HepG2 (cell line): Measurements from ENCODE around the gene MAP3K14. TPM values are rescaled to one million over a fixed set of nuclear protein-coding genes. Genes with fewer than 3 reads are reported as not detected.

Experiments used
- ATAC-seq: fragments of 200-7000 bp; cut with Tn5 transposase; 3 replicates; pipeline ENCODE4 v1.9.1; 2020; ENCODE audit warnings: mild to moderate bottlenecking, moderate library complexity
- BruUV-seq: library from RNA; stranded (reverse); fragments of 400-500 nt; replicated peaks from 2 replicates; lab custom pipeline; 2021; lab: Mats Ljungman, UMichigan
- CTCF ChIA-PET: fragments of 300-600 bp; formaldehyde crosslinking; extraction: SDS; loops from one replicate; lab custom pipeline; 2021; ENCODE audit warnings: low total read pairs, inconsistent platforms, low intra/inter-chr PET ratio; lab: Yijun Ruan, JAX
- POLR2A ChIA-PET: fragments of 350-600 bp; sonication (Branson Sonifier 250); formaldehyde crosslinking; loops from one replicate; lab custom pipeline; 2020; ENCODE audit warnings: antibody characterized with exemption, inconsistent platforms; lab: Yijun Ruan, JAX
- DNase-seq: peaks from one replicate; pipeline ENCODE4 v3.0.0-alpha.2; 2015; ENCODE audit warnings: low spot score
- FAIRE-seq: peaks from 3 replicates; lab custom pipeline; 2011; peaks lifted over from hg19 to GRCh38; lab: Jason Lieb, UNC
- H2AFZ ChIP-seq: one replicate; pipeline ENCODE4 v1.6.1; 2011; ENCODE audit warnings: low read length, inconsistent platforms
- H3K27ac ChIP-seq: fragments of 300-600 bp; 3 replicates; pipeline ENCODE4 v1.8.0; 2011; ENCODE audit warnings: mixed run types, mild to moderate bottlenecking, mixed read lengths, low read length, inconsistent platforms; ENCODE audit not compliant: insufficient read depth; ENCODE audit errors: extremely low read length
- H3K27me3 ChIP-seq, 2 experiments: fragments of 200-600 bp in 1 of 2; 2 replicates in 1 of 2; 3 replicates in 1 of 2; pipeline versions ENCODE4 v1.6.0 to v1.8.0; 2011; ENCODE audit warnings: low read length in 2 of 2, mild to moderate bottlenecking in 2 of 2, moderate library complexity in 2 of 2, inconsistent platforms in 1 of 2; ENCODE audit not compliant: insufficient read depth in 2 of 2, control insufficient read depth in 1 of 2
- H3K36me3 ChIP-seq, 2 experiments: fragments of 200-600 bp in 1 of 2; replicated peaks in 1 of 2; 2 replicates in 1 of 2; 3 replicates in 1 of 2; pipeline versions ENCODE4 v1.5.1 to v1.8.0; 2011; ENCODE audit warnings: low read length in 2 of 2, inconsistent platforms in 1 of 2; ENCODE audit not compliant: insufficient read depth in 2 of 2, control insufficient read depth in 1 of 2
- H3K4me1 ChIP-seq: 2 replicates; pipeline ENCODE4 v1.5.1; 2012; ENCODE audit warnings: low read length, inconsistent platforms; ENCODE audit not compliant: insufficient read depth
- H3K4me2 ChIP-seq: 2 replicates; pipeline ENCODE4 v1.6.0; 2011; ENCODE audit warnings: low read depth, low read length, inconsistent platforms
- H3K4me3 ChIP-seq, 3 experiments: fragments of 200-600 bp in 1 of 3; sonication (generic), shearing (Covaris generic) in 1 of 3; replicated peaks in 1 of 3; 2 replicates each; pipeline ENCODE4 v1.5.1; 2011 to 2016; ENCODE audit warnings: low read length in 3 of 3, inconsistent platforms in 2 of 3, low read depth in 2 of 3, mild to moderate bottlenecking in 2 of 3, control low read depth in 1 of 3, mixed read lengths in 1 of 3; ENCODE audit not compliant: insufficient read depth in 1 of 3
- H3K79me2 ChIP-seq: one replicate; pipeline ENCODE4 v1.6.1; 2011; ENCODE audit warnings: low read length, inconsistent platforms; ENCODE audit not compliant: insufficient read depth
- H3K9ac ChIP-seq: 2 replicates; pipeline ENCODE4 v1.6.0; 2011; ENCODE audit warnings: mild to moderate bottlenecking, low read depth, low read length, inconsistent platforms; ENCODE audit not compliant: insufficient read depth
- H3K9me3 ChIP-seq: 2 replicates; pipeline ENCODE4 v1.5.1; 2012; ENCODE audit warnings: mild to moderate bottlenecking, low read length
- H4K20me1 ChIP-seq: 2 replicates; pipeline ENCODE4 v1.6.0; 2011; ENCODE audit warnings: inconsistent platforms, mild to moderate bottlenecking, low read length, moderate library complexity; ENCODE audit not compliant: insufficient read depth
- AGO2 ChIP-seq: fragments of 200-400 bp; formaldehyde crosslinking; optimal IDR thresholded peaks from 2 replicates; pipeline ENCODE3; 2017; ENCODE audit warnings: mild to moderate bottlenecking, low read depth, low read length, moderate library complexity
- ETV5 ChIP-seq: IDR thresholded peaks from 2 replicates; pipeline ENCODE4 v1.6.1; 2018; ENCODE audit warnings: missing biosample characterization, missing genetic modification reagents, inconsistent platforms, borderline replicate concordance
- GTF2F1 ChIP-seq: fragments of 150-350 bp; IDR thresholded peaks from 2 replicates; pipeline ENCODE4 v1.6.1; 2014; ENCODE audit warnings: low read length
- KLF11 ChIP-seq: IDR thresholded peaks from 2 replicates; pipeline ENCODE4 v1.6.1; 2016; ENCODE audit warnings: missing compliant biosample characterization
- KLF16 ChIP-seq, 2 experiments: sonication (generic) in 1 of 2; formaldehyde crosslinking in 1 of 2; IDR thresholded peaks; 2 replicates each; pipeline versions ENCODE4 v1.6.1 to v1.8.0; 2016 to 2023; ENCODE audit warnings: missing genetic modification reagents in 2 of 2, missing compliant biosample characterization in 1 of 2
- NRL ChIP-seq: sonication (generic); formaldehyde crosslinking; IDR thresholded peaks from 2 replicates; pipeline ENCODE4 v1.5.0; 2020; ENCODE audit warnings: missing genetic modification reagents, mild to moderate bottlenecking, moderate library complexity, borderline replicate concordance
- PLRG1 ChIP-seq: fragments of 450-650 bp; conservative IDR thresholded peaks from 2 replicates; pipeline ENCODE4 v1.6.1; 2016
- RBM39 ChIP-seq: fragments of 200-400 bp; formaldehyde crosslinking; IDR thresholded peaks from one replicate; pipeline ENCODE4 v1.6.1; 2018; ENCODE audit warnings: antibody characterized with exemption, mild to moderate bottlenecking, low read depth, low read length; ENCODE audit not compliant: poor library complexity, severe bottlenecking
- SETDB1 ChIP-seq: sonication (generic); formaldehyde crosslinking; IDR thresholded peaks from 2 replicates; pipeline ENCODE4 v1.5.1; 2020; ENCODE audit warnings: missing genetic modification reagents, mild to moderate bottlenecking, borderline replicate concordance
- TOE1 ChIP-seq: sonication (generic); formaldehyde crosslinking; IDR thresholded peaks from 2 replicates; pipeline ENCODE4 v1.4.0; 2020; ENCODE audit warnings: mild to moderate bottlenecking, missing genetic modification reagents
- TOPORS ChIP-seq: sonication (generic); formaldehyde crosslinking; IDR thresholded peaks from 2 replicates; pipeline ENCODE4 v1.8.0; 2023; ENCODE audit warnings: mild to moderate bottlenecking, missing genetic modification reagents
- ZFP41 ChIP-seq: sonication (generic); formaldehyde crosslinking; IDR thresholded peaks from 2 replicates; pipeline ENCODE4 v1.4.0; 2020; ENCODE audit warnings: mild to moderate bottlenecking, missing genetic modification reagents, borderline replicate concordance
- ZKSCAN8 ChIP-seq: IDR thresholded peaks from 2 replicates; pipeline ENCODE4 v1.6.1; 2016; ENCODE audit warnings: borderline replicate concordance, missing genetic modification reagents, missing compliant biosample characterization
- ZMYM2 ChIP-seq: sonication (generic); formaldehyde crosslinking; IDR thresholded peaks from 2 replicates; pipeline ENCODE4 v1.8.0; 2022; ENCODE audit warnings: mild to moderate bottlenecking, missing genetic modification reagents
- ZMYM4 ChIP-seq: sonication (generic); formaldehyde crosslinking; IDR thresholded peaks from 2 replicates; pipeline ENCODE4 v1.8.1; 2023; ENCODE audit warnings: mild to moderate bottlenecking, missing genetic modification reagents
- ZNF253 ChIP-seq: sonication (generic); formaldehyde crosslinking; IDR thresholded peaks from 2 replicates; pipeline ENCODE4 v1.8.0; 2022; ENCODE audit warnings: mild to moderate bottlenecking, missing genetic modification reagents, borderline replicate concordance
- ZNF256 ChIP-seq: sonication (generic); formaldehyde crosslinking; conservative IDR thresholded peaks from 2 replicates; pipeline ENCODE4 v1.4.0; 2020; ENCODE audit warnings: missing genetic modification reagents
- ZNF589 ChIP-seq: sonication (generic); formaldehyde crosslinking; conservative IDR thresholded peaks from 2 replicates; pipeline ENCODE4 v1.8.0; 2022; ENCODE audit warnings: mild to moderate bottlenecking, moderate library complexity, missing genetic modification reagents
- ZSCAN31 ChIP-seq: sonication (generic); formaldehyde crosslinking; IDR thresholded peaks from 2 replicates; pipeline ENCODE4 v1.5.0; 2020; ENCODE audit warnings: low read depth, mild to moderate bottlenecking, missing genetic modification reagents
- ZUFSP ChIP-seq: sonication (generic); formaldehyde crosslinking; IDR thresholded peaks from 2 replicates; pipeline ENCODE4 v1.9.0; 2021; ENCODE audit warnings: missing genetic modification reagents, mild to moderate bottlenecking, borderline replicate concordance
- whole genome bisulfite sequencing: methylation state at CpG from one replicate; pipeline ENCODE4 v1.1.6; 2017; ENCODE audit warnings: low lambda C conversion rate; 5-methylcytosine and 5-hydroxymethylcytosine counted together
- in situ Hi-C: cut with HindIII; loops from 2 replicates; pipeline ENCODE4 v1.10.0; 2017; ENCODE audit warnings: low pct_unique_long_range_greater_than_20kb; ENCODE audit not compliant: extremely low pct_ligation_motif_present
- intact Hi-C: fragments of 100-400 bp; cut with micrococcal nuclease; formaldehyde crosslinking; loops from one replicate; pipeline ENCODE4 v1.10.0; 2022; ENCODE audit not compliant: unreplicated experiment
- polyA plus RNA-seq, 8 experiments: library from polyadenylated mRNA; depleted of rRNA in 3 of 8; stranded (reverse) in 7 of 8; unstranded in 1 of 8; fragments of >200 nt; fragmentation: Illumina TruSeq in 4 of 8; extraction: Trizol in 4 of 8; gene quantifications; 2 replicates each; pipeline versions ENCODE4 v1.2.1 to v1.2.3, GENCODE V29; 2011 to 2016; ENCODE audit warnings: low read depth in 4 of 8, missing spikeins in 1 of 8, mixed read lengths in 1 of 8; ENCODE audit not compliant: insufficient read depth in 1 of 8
- total RNA-seq, 5 experiments: library from RNA; depleted of rRNA; stranded (reverse); fragments of >200 nt; fragmentation: Illumina TruSeq; extraction: Trizol; gene quantifications; 2 replicates each; pipeline ENCODE4 v1.2.3, GENCODE V29; 2016; ENCODE audit warnings: low read depth in 1 of 5
- TF ChIP-seq, protein P1 (sequence below): IDR thresholded peaks from 2 replicates; pipeline ENCODE4 v1.6.1; 2016
- TF ChIP-seq, protein P2 (sequence below): sonication (generic); formaldehyde crosslinking; IDR thresholded peaks from 2 replicates; pipeline ENCODE4 v1.5.1; 2020; ENCODE audit warnings: missing genetic modification reagents, mild to moderate bottlenecking, borderline replicate concordance

MAP3K14 gene
- total and polyA plus RNA-seq, 2 of the 13 experiments (the other 11 are each of a cell fraction or from before 2014, with no cell fraction given) = 2.6 TPM

DNA sequence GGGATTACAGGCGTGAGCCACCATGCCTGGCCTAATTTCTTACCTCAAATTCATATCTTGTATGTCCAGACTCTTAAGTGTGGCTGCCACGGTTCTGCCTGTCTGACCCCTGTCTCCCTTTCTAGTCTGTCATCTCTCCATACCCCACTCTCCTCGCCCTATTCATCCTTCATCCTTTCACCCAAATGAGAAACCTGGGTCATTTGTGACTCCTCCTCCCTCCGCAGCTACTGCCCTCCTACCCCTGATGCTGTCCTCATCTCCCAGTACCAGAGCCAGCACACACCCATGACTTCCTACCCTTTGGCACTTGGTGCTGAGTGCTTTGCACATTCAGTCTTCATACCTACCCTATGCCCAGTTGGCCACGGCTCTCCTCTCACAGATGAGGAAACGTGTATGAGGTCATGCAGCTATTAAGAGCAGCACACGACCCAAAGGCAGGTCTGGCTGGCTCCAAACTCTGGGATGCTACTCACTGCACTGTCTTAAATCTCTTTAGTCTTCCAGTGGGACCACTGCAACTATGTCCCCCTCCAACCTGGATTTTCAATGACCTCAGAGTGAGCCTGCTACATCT lies 56.5 kb downstream of the MAP3K14 start (continued):
- TF ChIP-seq GTF2F1 (no peak), SETDB1 (no peak), NRL (CRISPR knock-in tag) (no peak), RBM39 (no peak), KLF11 (CRISPR knock-in tag) (no peak), ZFP41 (CRISPR knock-in tag) (no peak), ZNF256 (CRISPR knock-in tag) (no peak), ZNF589 (CRISPR knock-in tag) (no peak), ETV5 (CRISPR knock-in tag) (no peak), ZNF253 (CRISPR knock-in tag) (no peak), ZUFSP (CRISPR knock-in tag) (no peak)

DNA sequence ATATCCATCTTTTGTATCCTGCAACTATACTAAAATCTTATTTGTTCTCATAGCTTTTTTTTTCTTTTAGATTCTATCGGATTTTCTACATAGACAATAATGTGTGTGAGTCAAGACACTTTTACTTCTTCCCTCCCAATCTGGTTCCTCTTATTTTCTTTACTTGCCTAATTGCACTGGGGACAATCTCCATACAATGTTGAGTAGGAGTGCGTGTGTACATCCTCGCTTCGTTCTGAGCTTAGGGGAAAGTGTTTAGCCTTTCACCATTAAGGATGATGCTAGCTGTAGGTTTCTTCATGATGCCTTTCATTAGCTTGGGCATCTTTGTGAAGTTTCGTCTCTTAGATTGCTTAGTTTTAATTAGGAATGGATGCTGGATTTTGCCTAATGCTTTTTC lies 57.8 kb downstream of the MAP3K14 start:
- ChIA-PET CTCF (no interaction called here), POLR2A (interaction anchor here (1.4 kb wide), 1 partner anchor 12 kb away, joined by 3 read pairs; no protein-coding TSS in a partner anchor)
- Histone ChIP-seq H3K36me3 (peaks cover 3% of the 10 kb centered on the region in 2 experiments; a peak in 2 of 5 replicates), H2AFZ (no peak overlapping the region), H4K20me1 (no peaks in the 10 kb centered on the region), H3K9ac (no peak overlapping the region), H3K9me3 (no peaks in the 10 kb centered on the region), H3K4me2 (no peak overlapping the region), H3K4me3 (no peak overlapping the region), H3K79me2 (no peaks in the 10 kb centered on the region), H3K27me3 (peaks cover 0 to 26% of the 10 kb centered on the region in 2 experiments; a peak in 2 of 5 replicates), H3K27ac (no peak overlapping the region), H3K4me1 (no peaks in the 10 kb centered on the region)
- ATAC-seq = no peak
- WGBS = 33% methylated on average over 5 of the region's 5 CpGs
- FAIRE-seq = no peak
- no TSS peak for BruUV-seq
- intact Hi-C loops (no loop called here), in situ Hi-C loops (no loop called here)
- no peak for DNase-seq
- TF ChIP-seq AGO2 (no peak), TOPORS (no peak), ZMYM2 (CRISPR knock-in tag) (no peak), PLRG1 (no peak), ZMYM4 (CRISPR knock-in tag) (no peak), TOE1 (no peak), KLF16 (CRISPR knock-in tag; IDR thresholded peaks at IDR 0.05) (no peak), ZKSCAN8 (CRISPR knock-in tag) (no peak), ZSCAN31 (CRISPR knock-in tag) (no peak)
- TF ChIP-seq, protein P1, sequence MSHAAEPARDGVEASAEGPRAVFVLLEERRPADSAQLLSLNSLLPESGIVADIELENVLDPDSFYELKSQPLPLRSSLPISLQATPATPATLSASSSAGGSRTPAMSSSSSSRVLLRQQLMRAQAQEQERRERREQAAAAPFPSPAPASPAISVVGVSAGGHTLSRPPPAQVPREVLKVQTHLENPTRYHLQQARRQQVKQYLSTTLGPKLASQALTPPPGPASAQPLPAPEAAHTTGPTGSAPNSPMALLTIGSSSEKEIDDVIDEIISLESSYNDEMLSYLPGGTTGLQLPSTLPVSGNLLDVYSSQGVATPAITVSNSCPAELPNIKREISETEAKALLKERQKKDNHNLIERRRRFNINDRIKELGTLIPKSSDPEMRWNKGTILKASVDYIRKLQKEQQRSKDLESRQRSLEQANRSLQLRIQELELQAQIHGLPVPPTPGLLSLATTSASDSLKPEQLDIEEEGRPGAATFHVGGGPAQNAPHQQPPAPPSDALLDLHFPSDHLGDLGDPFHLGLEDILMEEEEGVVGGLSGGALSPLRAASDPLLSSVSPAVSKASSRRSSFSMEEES (CRISPR knock-in tag) = no peak
- TF ChIP-seq, protein P2, sequence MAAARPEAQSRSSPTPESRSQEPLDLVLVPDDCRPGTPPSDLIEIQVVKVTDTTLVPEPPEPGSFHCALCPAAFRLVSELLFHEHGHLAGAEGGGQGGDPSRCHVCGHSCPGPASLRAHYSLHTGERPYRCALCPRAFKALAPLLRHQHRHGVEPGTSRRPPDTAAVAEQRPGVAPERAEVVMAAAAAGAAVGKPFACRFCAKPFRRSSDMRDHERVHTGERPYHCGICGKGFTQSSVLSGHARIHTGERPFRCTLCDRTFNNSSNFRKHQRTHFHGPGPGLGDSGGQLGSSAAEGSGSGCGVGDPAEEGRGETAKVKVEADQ = no peak
